Neural cell (in vitro differentiated cells): ENCODE results near the gene CHRM4. TPM values are rescaled to one million over a fixed set of nuclear protein-coding genes. Genes with fewer than 3 reads are reported as not detected.
"Not testable (repeated sequence)": the region's sequence is repeated elsewhere in the genome, so short reads cannot be mapped to it uniquely, and the experiment has no call there.

Source experiments
- H2AFZ ChIP-seq: fragments of 200-600, 300-800 bp; sonication (generic), shearing (Covaris generic); 2 replicates; pipeline ENCODE4 v1.6.0; 2014; ENCODE audit warnings: low read depth, mild to moderate bottlenecking, antibody characterized with exemption, low read length, moderate library complexity
- H3F3A ChIP-seq: fragments of 200-600 bp; shearing (Covaris generic); 2 replicates; pipeline ENCODE4 v1.6.1; 2016; ENCODE audit warnings: mild to moderate bottlenecking, moderate library complexity, mixed read lengths, antibody characterized with exemption, low read length; ENCODE audit not compliant: insufficient read depth, poor library complexity, severe bottlenecking
- H3K27ac ChIP-seq: fragments of 200-600, 300-800 bp; sonication (generic), shearing (Covaris generic); 2 replicates; pipeline ENCODE4 v1.5.1; 2014; ENCODE audit warnings: mild to moderate bottlenecking, low read length, moderate library complexity
- H3K27me3 ChIP-seq: fragments of 300-800, 200-600 bp; sonication (generic), shearing (Covaris generic); 2 replicates; pipeline ENCODE4 v1.6.0; 2014; ENCODE audit warnings: mild to moderate bottlenecking, low read depth, low read length, moderate library complexity; ENCODE audit not compliant: insufficient read depth
- H3K36me3 ChIP-seq: fragments of 300-800, 200-600 bp; sonication (generic), shearing (Covaris generic); 2 replicates; pipeline ENCODE4 v1.5.1; 2014; ENCODE audit warnings: mild to moderate bottlenecking, antibody characterized with exemption, low read length, moderate library complexity; ENCODE audit not compliant: insufficient read depth
- H3K4me2 ChIP-seq: fragments of 300-800, 200-600 bp; sonication (generic), shearing (Covaris generic); 2 replicates; pipeline ENCODE4 v1.6.0; 2014; ENCODE audit warnings: mild to moderate bottlenecking, low read length
- H3K4me3 ChIP-seq: fragments of 300-800, 200-600 bp; sonication (generic), shearing (Covaris generic); 2 replicates; pipeline ENCODE4 v1.5.1; 2014; ENCODE audit warnings: mild to moderate bottlenecking, low read length, moderate library complexity
- H3K79me2 ChIP-seq: fragments of 200-600 bp; shearing (Covaris generic); replicated peaks from 2 replicates; pipeline ENCODE4 v1.6.0; 2014; ENCODE audit warnings: mild to moderate bottlenecking, low read length, moderate library complexity; ENCODE audit not compliant: insufficient read depth
- H3K9ac ChIP-seq: fragments of 300-800, 200-600 bp; sonication (generic), shearing (Covaris generic); 2 replicates; pipeline ENCODE4 v1.6.1; 2016; ENCODE audit warnings: mild to moderate bottlenecking, low read length, mixed read lengths
- H3K9me2 ChIP-seq: fragments of 200-600 bp; shearing (Covaris generic); 2 replicates; pipeline ENCODE4 v1.6.1; 2016; ENCODE audit warnings: mild to moderate bottlenecking, low read length, mixed read lengths; ENCODE audit not compliant: insufficient read depth
- H3K9me3 ChIP-seq: fragments of 200-600, 300-800 bp; sonication (generic), shearing (Covaris generic); 2 replicates; pipeline ENCODE4 v1.6.1; 2016; ENCODE audit warnings: mild to moderate bottlenecking, mixed run types, low read length, moderate library complexity, mixed read lengths
- H4K20me1 ChIP-seq: fragments of 200-600 bp; shearing (Covaris generic); 2 replicates; pipeline ENCODE4 v1.6.1; 2016; ENCODE audit warnings: mild to moderate bottlenecking, mixed run types; ENCODE audit not compliant: insufficient read depth
- EP300 ChIP-seq: fragments of 450-650 bp; conservative IDR thresholded peaks from 2 replicates; pipeline ENCODE4 v1.6.1; 2014; ENCODE audit warnings: antibody characterized with exemption, mild to moderate bottlenecking, moderate library complexity; ENCODE audit not compliant: poor library complexity, severe bottlenecking
- EZH2 ChIP-seq: fragments of 200-600, 300-800 bp; shearing (Covaris generic), sonication (generic); IDR thresholded peaks from 2 replicates; pipeline ENCODE4 v1.6.1; 2014; ENCODE audit warnings: antibody characterized with exemption, low read length, borderline replicate concordance, mild to moderate bottlenecking; ENCODE audit not compliant: insufficient read depth, poor library complexity, severe bottlenecking
- MXI1 ChIP-seq: fragments of 450-650 bp; conservative IDR thresholded peaks from 2 replicates; pipeline ENCODE4 v1.6.1; 2014; ENCODE audit warnings: antibody characterized with exemption, mild to moderate bottlenecking; ENCODE audit not compliant: poor library complexity, severe bottlenecking
- SMC3 ChIP-seq: fragments of 450-650 bp; conservative IDR thresholded peaks from 2 replicates; pipeline ENCODE4 v1.6.1; 2014; ENCODE audit warnings: antibody characterized with exemption, mild to moderate bottlenecking, moderate library complexity; ENCODE audit not compliant: poor library complexity
- TAF1 ChIP-seq: IDR thresholded peaks from 2 replicates; pipeline ENCODE4 v1.6.1; 2012; ENCODE audit warnings: low read depth
- polyA plus RNA-seq: library from polyadenylated mRNA; depleted of rRNA; stranded (reverse); fragments of >200 nt; gene quantifications from 2 replicates; pipeline ENCODE4 v1.2.3, GENCODE V29; 2014
- TF ChIP-seq, protein P1 (sequence below): fragments of 450-650 bp; IDR thresholded peaks from 2 replicates; pipeline ENCODE4 v1.5.1; 2014; ENCODE audit warnings: antibody characterized with exemption, mild to moderate bottlenecking, moderate library complexity; ENCODE audit not compliant: poor library complexity, severe bottlenecking
- TF ChIP-seq, protein P2 (sequence below): IDR thresholded peaks from 2 replicates; pipeline ENCODE4 v1.6.1; 2012; ENCODE audit warnings: borderline replicate concordance

CHRM4 gene
- polyA plus RNA-seq, 1 donor from 2014 or later, result 8.2 TPM

DNA sequence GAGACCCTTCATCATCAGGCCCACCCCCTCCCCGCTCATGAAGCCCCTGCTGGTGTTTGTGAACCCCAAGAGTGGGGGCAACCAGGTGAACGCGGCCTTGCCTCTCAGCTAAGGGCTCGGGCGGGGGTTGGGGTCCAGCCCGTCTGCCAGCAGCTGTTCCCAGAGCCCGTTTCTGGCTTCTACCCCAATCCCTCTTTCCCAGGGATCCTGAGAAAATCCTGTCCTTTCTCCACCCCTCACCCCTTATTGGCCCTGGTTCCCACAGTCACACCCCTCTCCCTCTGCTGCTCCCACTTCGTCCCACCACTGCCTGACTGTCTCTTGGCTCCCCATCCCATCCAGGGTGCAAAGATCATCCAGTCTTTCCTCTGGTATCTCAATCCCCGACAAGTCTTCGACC is 19.5 kb downstream of the CHRM4 start:
- H3K27me3 ChIP-seq, result no peaks in the 10 kb centered on the region
- no peaks in the 10 kb centered on the region for H4K20me1 ChIP-seq
- no peaks in the 10 kb centered on the region for H3K79me2 ChIP-seq
- no peak overlapping the region for H3K27ac ChIP-seq
- H3K9ac ChIP-seq, result no peak overlapping the region
- H3F3A ChIP-seq, result no peaks in the 10 kb centered on the region
- TF ChIP-seq SMC3, result no peak
- H2AFZ ChIP-seq, result no peak overlapping the region
- no peaks in the 10 kb centered on the region for H3K36me3 ChIP-seq
- H3K4me2 ChIP-seq, result no peak overlapping the region
- no peaks in the 10 kb centered on the region for H3K9me3 ChIP-seq
- H3K9me2 ChIP-seq, result no peaks in the 10 kb centered on the region
- H3K4me3 ChIP-seq, result no peak overlapping the region

DNA sequence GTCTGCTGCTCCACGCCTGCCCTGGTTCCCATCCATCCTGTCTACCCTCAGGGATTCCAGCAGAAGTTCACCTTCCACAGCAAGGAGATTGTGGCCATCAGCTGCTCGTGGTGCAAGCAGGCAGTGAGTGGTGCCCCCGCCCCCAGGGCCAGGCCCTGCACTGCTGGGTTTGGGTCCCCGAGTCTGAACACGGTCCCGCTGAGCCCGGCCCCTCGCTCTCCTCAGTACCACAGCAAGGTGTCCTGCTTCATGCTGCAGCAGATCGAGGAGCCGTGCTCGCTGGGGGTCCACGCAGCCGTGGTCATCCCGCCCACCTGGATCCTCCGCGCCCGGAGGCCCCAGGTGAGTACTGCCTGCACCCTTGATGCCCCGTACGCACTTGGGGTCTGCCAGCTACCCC is 20.3 kb downstream of the CHRM4 start:
- H3K9ac ChIP-seq, H3K27ac ChIP-seq, H3K9me2 ChIP-seq, H3F3A ChIP-seq, H3K4me2 ChIP-seq, H3K36me3 ChIP-seq, H2AFZ ChIP-seq, H3K79me2 ChIP-seq, H3K4me3 ChIP-seq, H4K20me1 ChIP-seq, H3K27me3 ChIP-seq, H3K9me3 ChIP-seq: not testable (repeated sequence)

DNA sequence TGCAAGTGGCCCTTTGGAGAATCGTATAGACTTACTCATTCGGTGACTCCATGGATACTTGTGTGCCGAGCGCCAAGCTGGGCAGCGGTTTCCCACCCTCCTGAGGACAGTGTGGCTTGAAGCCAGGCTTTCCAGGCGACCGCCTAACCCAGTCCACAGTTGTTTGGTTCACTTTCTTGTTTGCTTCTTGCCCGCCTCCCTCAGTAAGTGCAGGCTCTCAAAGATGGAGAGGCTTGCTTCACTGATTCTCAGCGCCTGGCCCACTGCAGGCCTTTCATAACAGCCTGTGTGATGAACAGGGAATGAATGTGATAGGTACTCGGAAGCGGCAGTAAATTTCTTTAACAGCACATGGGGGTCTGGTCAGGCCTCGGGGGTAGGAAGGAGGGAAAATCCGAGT is 21.3 kb downstream of the CHRM4 start:
- Histone ChIP-seq H3K27me3 (no peaks in the 10 kb centered on the region), H2AFZ (no peak overlapping the region), H3K4me3 (no peak overlapping the region), H3K27ac (no peak overlapping the region), H4K20me1 (no peaks in the 10 kb centered on the region), H3K4me2 (no peak overlapping the region), H3K9ac (no peak overlapping the region), H3K79me2 (no peaks in the 10 kb centered on the region), H3K9me2 (no peaks in the 10 kb centered on the region), H3K9me3 (no peaks in the 10 kb centered on the region), H3F3A (no peaks in the 10 kb centered on the region), H3K36me3 (no peaks in the 10 kb centered on the region)
- TF ChIP-seq, protein P1, sequence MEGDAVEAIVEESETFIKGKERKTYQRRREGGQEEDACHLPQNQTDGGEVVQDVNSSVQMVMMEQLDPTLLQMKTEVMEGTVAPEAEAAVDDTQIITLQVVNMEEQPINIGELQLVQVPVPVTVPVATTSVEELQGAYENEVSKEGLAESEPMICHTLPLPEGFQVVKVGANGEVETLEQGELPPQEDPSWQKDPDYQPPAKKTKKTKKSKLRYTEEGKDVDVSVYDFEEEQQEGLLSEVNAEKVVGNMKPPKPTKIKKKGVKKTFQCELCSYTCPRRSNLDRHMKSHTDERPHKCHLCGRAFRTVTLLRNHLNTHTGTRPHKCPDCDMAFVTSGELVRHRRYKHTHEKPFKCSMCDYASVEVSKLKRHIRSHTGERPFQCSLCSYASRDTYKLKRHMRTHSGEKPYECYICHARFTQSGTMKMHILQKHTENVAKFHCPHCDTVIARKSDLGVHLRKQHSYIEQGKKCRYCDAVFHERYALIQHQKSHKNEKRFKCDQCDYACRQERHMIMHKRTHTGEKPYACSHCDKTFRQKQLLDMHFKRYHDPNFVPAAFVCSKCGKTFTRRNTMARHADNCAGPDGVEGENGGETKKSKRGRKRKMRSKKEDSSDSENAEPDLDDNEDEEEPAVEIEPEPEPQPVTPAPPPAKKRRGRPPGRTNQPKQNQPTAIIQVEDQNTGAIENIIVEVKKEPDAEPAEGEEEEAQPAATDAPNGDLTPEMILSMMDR, result no peak
- TF ChIP-seq EZH2, result no peak
- TF ChIP-seq EP300, result no peak
- TF ChIP-seq TAF1, result no peak
- TF ChIP-seq MXI1, result no peak
- TF ChIP-seq, protein P2, sequence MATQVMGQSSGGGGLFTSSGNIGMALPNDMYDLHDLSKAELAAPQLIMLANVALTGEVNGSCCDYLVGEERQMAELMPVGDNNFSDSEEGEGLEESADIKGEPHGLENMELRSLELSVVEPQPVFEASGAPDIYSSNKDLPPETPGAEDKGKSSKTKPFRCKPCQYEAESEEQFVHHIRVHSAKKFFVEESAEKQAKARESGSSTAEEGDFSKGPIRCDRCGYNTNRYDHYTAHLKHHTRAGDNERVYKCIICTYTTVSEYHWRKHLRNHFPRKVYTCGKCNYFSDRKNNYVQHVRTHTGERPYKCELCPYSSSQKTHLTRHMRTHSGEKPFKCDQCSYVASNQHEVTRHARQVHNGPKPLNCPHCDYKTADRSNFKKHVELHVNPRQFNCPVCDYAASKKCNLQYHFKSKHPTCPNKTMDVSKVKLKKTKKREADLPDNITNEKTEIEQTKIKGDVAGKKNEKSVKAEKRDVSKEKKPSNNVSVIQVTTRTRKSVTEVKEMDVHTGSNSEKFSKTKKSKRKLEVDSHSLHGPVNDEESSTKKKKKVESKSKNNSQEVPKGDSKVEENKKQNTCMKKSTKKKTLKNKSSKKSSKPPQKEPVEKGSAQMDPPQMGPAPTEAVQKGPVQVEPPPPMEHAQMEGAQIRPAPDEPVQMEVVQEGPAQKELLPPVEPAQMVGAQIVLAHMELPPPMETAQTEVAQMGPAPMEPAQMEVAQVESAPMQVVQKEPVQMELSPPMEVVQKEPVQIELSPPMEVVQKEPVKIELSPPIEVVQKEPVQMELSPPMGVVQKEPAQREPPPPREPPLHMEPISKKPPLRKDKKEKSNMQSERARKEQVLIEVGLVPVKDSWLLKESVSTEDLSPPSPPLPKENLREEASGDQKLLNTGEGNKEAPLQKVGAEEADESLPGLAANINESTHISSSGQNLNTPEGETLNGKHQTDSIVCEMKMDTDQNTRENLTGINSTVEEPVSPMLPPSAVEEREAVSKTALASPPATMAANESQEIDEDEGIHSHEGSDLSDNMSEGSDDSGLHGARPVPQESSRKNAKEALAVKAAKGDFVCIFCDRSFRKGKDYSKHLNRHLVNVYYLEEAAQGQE, result no peak
- no peak for TF ChIP-seq SMC3
